K562 (cell line): Measurements from ENCODE around the gene SPDYA. TPM values are rescaled to one million over a fixed set of nuclear protein-coding genes. Genes with fewer than 3 reads are reported as not detected.

ENCODE experiments used
- ATAC-seq: fragments of 200-7000 bp; cut with Tn5 transposase; 3 replicates; pipeline ENCODE4 v1.9.1; 2020; ENCODE audit warnings: moderate library complexity
- BruUV-seq: library from RNA; stranded (reverse); fragments of 400-500 nt; replicated peaks from 2 replicates; lab custom pipeline; 2021; lab: Mats Ljungman, UMichigan
- CTCF ChIA-PET: fragments of 300-600 bp; formaldehyde crosslinking; extraction: SDS; loops from one replicate; lab custom pipeline; 2021; ENCODE audit warnings: low intra/inter-chr PET ratio; lab: Yijun Ruan, JAX
- POLR2A ChIA-PET: fragments of 300-600, 350-650 bp; sonication (Branson Sonifier 250); formaldehyde crosslinking; extraction: SDS; loops from one replicate; lab custom pipeline; 2021; ENCODE audit warnings: antibody characterized with exemption, inconsistent platforms; lab: Yijun Ruan, JAX
- DNase-seq, 4 experiments: peaks; one replicate each; pipeline versions ENCODE4 v3.0.0 to v3.0.0-alpha.2; 2011 to 2018; ENCODE audit warnings: low spot score in 3 of 4, mixed read lengths in 3 of 4; ENCODE audit errors: extremely low read depth in 1 of 4
- FAIRE-seq: peaks from 2 replicates; lab custom pipeline; 2011; peaks lifted over from hg19 to GRCh38; lab: Jason Lieb, UNC
- H2AFZ ChIP-seq: 2 replicates; pipeline ENCODE4 v1.6.0; 2011; ENCODE audit warnings: low read depth, low read length, control low read depth, inconsistent platforms
- H3K27ac ChIP-seq: fragments of 200-600 bp; 3 replicates; pipeline ENCODE4 v1.8.0; 2011; ENCODE audit warnings: low read depth, mild to moderate bottlenecking, control low read depth, inconsistent platforms, low read length, moderate library complexity, mixed read lengths; ENCODE audit errors: extremely low read depth
- H3K27me3 ChIP-seq, 2 experiments: fragments of 300-600 bp in 1 of 2; 2 replicates in 1 of 2; 3 replicates in 1 of 2; pipeline versions ENCODE4 v1.6.0 to v1.8.0; 2011; ENCODE audit warnings: inconsistent platforms in 2 of 2, low read length in 2 of 2, mild to moderate bottlenecking in 1 of 2, mixed read lengths in 1 of 2, moderate library complexity in 1 of 2; ENCODE audit not compliant: control insufficient read depth in 2 of 2, insufficient read depth in 2 of 2
- H3K36me3 ChIP-seq: fragments of 300-600 bp; 3 replicates; pipeline ENCODE4 v1.8.0; 2011; ENCODE audit warnings: mild to moderate bottlenecking, low read length, inconsistent platforms; ENCODE audit not compliant: control insufficient read depth, insufficient read depth
- H3K4me1 ChIP-seq, 2 experiments: fragments of 200-600 bp in 1 of 2; replicated peaks in 1 of 2; 2 replicates in 1 of 2; 3 replicates in 1 of 2; pipeline versions ENCODE4 v1.5.1 to v1.8.0; 2011; ENCODE audit warnings: inconsistent platforms in 2 of 2, low read length in 2 of 2, mild to moderate bottlenecking in 1 of 2, mixed read lengths in 1 of 2, moderate library complexity in 1 of 2; ENCODE audit not compliant: control insufficient read depth in 2 of 2, insufficient read depth in 2 of 2
- H3K4me2 ChIP-seq: 2 replicates; pipeline ENCODE4 v1.6.1; 2011; ENCODE audit warnings: low read length, control low read depth, inconsistent platforms, mixed read lengths; ENCODE audit not compliant: insufficient read depth
- H3K4me3 ChIP-seq: fragments of 200-600 bp; sonication (generic), shearing (Covaris generic); 2 replicates; pipeline ENCODE4 v1.5.1; 2016; ENCODE audit warnings: control low read depth, inconsistent platforms
- H3K79me2 ChIP-seq: fragments of 200-600 bp; 3 replicates; pipeline ENCODE4 v1.8.0; 2011; ENCODE audit warnings: low read length, inconsistent platforms; ENCODE audit not compliant: control insufficient read depth, insufficient read depth
- H3K9ac ChIP-seq, 2 experiments: 2 replicates each; pipeline versions ENCODE4 v1.6.0 to v1.6.1; 2011; ENCODE audit warnings: low read depth in 2 of 2, low read length in 2 of 2, control low read depth in 1 of 2, inconsistent platforms in 1 of 2, mild to moderate bottlenecking in 1 of 2, mixed read lengths in 1 of 2; ENCODE audit not compliant: insufficient read depth in 1 of 2
- H3K9me1 ChIP-seq: one replicate; pipeline ENCODE4 v1.6.0; 2011; ENCODE audit warnings: inconsistent platforms, mild to moderate bottlenecking, low read length, moderate library complexity; ENCODE audit not compliant: control insufficient read depth, insufficient read depth
- H3K9me3 ChIP-seq: replicated peaks from 2 replicates; pipeline ENCODE4 v1.5.1; 2011; ENCODE audit warnings: low read depth, low read length, inconsistent platforms; ENCODE audit not compliant: control insufficient read depth, insufficient read depth
- H4K20me1 ChIP-seq: replicated peaks from 2 replicates; pipeline ENCODE4 v1.6.1; 2011; ENCODE audit warnings: low read length, inconsistent platforms, mixed read lengths; ENCODE audit not compliant: control insufficient read depth, insufficient read depth
- ARID1B ChIP-seq: fragments of 450-650 bp; IDR thresholded peaks from 2 replicates; pipeline ENCODE4 v1.6.1; 2016; ENCODE audit warnings: antibody characterized with exemption, mild to moderate bottlenecking, inconsistent platforms
- CTBP1 ChIP-seq: fragments of 450-650 bp; IDR thresholded peaks from 2 replicates; pipeline ENCODE4 v1.6.1; 2016; ENCODE audit warnings: borderline replicate concordance
- ELF4 ChIP-seq: fragments of 450-650 bp; formaldehyde crosslinking; IDR thresholded peaks from 2 replicates; pipeline ENCODE4 v1.4.0; 2022; ENCODE audit warnings: missing genetic modification characterization
- EP400 ChIP-seq: fragments of 450-650 bp; IDR thresholded peaks from 2 replicates; pipeline ENCODE4 v1.6.1; 2017; ENCODE audit warnings: antibody characterized with exemption, mild to moderate bottlenecking, moderate library complexity
- MAFK ChIP-seq: IDR thresholded peaks from 2 replicates; pipeline ENCODE4 v1.6.1; 2011; ENCODE audit warnings: low read length, improper control_type of control experiment
- RERE ChIP-seq: sonication (generic); formaldehyde crosslinking; IDR thresholded peaks from 2 replicates; pipeline ENCODE4 v1.8.0; 2023; ENCODE audit warnings: missing genetic modification reagents, mild to moderate bottlenecking, borderline replicate concordance
- ZFP91 ChIP-seq: sonication (generic); formaldehyde crosslinking; IDR thresholded peaks from 2 replicates; pipeline ENCODE4 v1.8.0; 2022; ENCODE audit warnings: mild to moderate bottlenecking, missing genetic modification reagents
- WGBS: fragments of 100-300 bp; shearing (Covaris generic); methylation state at CpG from one replicate; pipeline ENCODE4 v1.1.6; 2016; ENCODE audit warnings: low coverage, mixed read lengths; ENCODE audit not compliant: insufficient coverage; ENCODE audit errors: missing lambda C conversion rate; 5-methylcytosine and 5-hydroxymethylcytosine counted together
- in situ Hi-C: fragments of 300-500 bp; cut with MboI; formaldehyde crosslinking; loops from 4 replicates; pipeline ENCODE4 v1.15.0; 2018; ENCODE audit warnings: inconsistent platforms, mixed read lengths
- intact Hi-C: fragments of 100-400 bp; cut with micrococcal nuclease; formaldehyde crosslinking; loops from 2 replicates; pipeline ENCODE4 v1.14.2; 2022
- polyA plus RNA-seq, 8 experiments: library from polyadenylated mRNA; depleted of rRNA in 4 of 8; stranded (reverse) in 5 of 8; unstranded in 3 of 8; fragments of >200 nt; fragmentation: Nextera tagmentation in 2 of 8; fragmentation: Illumina TruSeq in 1 of 8; extraction: Ambion mirVana in 2 of 8; extraction: Trizol in 1 of 8; gene quantifications; 2 replicates each; pipeline versions ENCODE4 v1.2.1 to v1.2.3, GENCODE V29; 2011 to 2014; ENCODE audit warnings: inconsistent platforms in 1 of 8, missing spikeins in 1 of 8
- total RNA-seq, 7 experiments: library from RNA; depleted of rRNA in 6 of 7; stranded (reverse); fragments of >200 nt in 6 of 7; fragmentation: Illumina TruSeq in 2 of 7; extraction: Trizol in 2 of 7; gene quantifications; 2 replicates each; pipeline versions ENCODE4 v1.2.1 to v1.2.3, GENCODE V29; 2011 to 2021; ENCODE audit warnings: low replicate concordance in 1 of 7

SPDYA gene
- total and polyA plus RNA-seq, 9 of the 15 experiments (the other 6 are each of a cell fraction or from before 2014, with no cell fraction given) = 0.05 to 1.6 (median 0.30) TPM; not detected in 1

- 94% methylated on average over 3 of the region's 3 CpGs for WGBS
- Histone ChIP-seq H3K9me3 (no peaks in the 10 kb centered on the region), H3K4me2 (no peak overlapping the region), H3K27ac (no peak overlapping the region), H3K4me3 (no peak overlapping the region), H3K27me3 (no peaks in the 10 kb centered on the region), H2AFZ (no peak overlapping the region), H3K9me1 (no peaks in the 10 kb centered on the region), H3K4me1 (peaks cover 0 to 4% of the 10 kb centered on the region in 2 experiments; a peak in 3 of 5 replicates), H3K9ac (no peak overlapping the region), H3K79me2 (peaks cover 94% of the 10 kb centered on the region), H4K20me1 (peaks cover 8% of the 10 kb centered on the region), H3K36me3 (peaks cover 35% of the 10 kb centered on the region)
- in situ Hi-C loops (loop anchor here (25.0 kb wide), 1 partner anchor 174 kb away; no protein-coding TSS in a partner anchor), intact Hi-C loops (no loop called here)
- FAIRE-seq (no peak), ATAC-seq (no peak), DNase-seq (no peak)
- POLR2A ChIA-PET = interaction anchor here (0.6 to 2.3 kb wide), 3 partner anchors 9 to 48 kb away, joined by 3 to 8 read pairs (median 8); partner anchors contain the start of gene PPP1CB
- TF ChIP-seq RERE (CRISPR knock-in tag) (no peak), MAFK (no peak), ELF4 (no peak), CTBP1 (no peak), ZFP91 (CRISPR knock-in tag) (no peak), EP400 (no peak), ARID1B (no peak)
- CTCF ChIA-PET = no interaction called here
- BruUV-seq = no TSS peak
These were observed 49.2 kb upstream of the SPDYA start for GRCh38 chr2:28761420-28761819.
